ENCODE results near the gene KBTBD3.

Gene KBTBD3, protein sequence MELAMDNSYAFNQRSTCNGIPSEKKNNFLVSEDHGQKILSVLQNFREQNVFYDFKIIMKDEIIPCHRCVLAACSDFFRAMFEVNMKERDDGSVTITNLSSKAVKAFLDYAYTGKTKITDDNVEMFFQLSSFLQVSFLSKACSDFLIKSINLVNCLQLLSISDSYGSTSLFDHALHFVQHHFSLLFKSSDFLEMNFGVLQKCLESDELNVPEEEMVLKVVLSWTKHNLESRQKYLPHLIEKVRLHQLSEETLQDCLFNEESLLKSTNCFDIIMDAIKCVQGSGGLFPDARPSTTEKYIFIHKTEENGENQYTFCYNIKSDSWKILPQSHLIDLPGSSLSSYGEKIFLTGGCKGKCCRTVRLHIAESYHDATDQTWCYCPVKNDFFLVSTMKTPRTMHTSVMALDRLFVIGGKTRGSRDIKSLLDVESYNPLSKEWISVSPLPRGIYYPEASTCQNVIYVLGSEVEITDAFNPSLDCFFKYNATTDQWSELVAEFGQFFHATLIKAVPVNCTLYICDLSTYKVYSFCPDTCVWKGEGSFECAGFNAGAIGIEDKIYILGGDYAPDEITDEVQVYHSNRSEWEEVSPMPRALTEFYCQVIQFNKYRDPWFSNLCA

DNA sequence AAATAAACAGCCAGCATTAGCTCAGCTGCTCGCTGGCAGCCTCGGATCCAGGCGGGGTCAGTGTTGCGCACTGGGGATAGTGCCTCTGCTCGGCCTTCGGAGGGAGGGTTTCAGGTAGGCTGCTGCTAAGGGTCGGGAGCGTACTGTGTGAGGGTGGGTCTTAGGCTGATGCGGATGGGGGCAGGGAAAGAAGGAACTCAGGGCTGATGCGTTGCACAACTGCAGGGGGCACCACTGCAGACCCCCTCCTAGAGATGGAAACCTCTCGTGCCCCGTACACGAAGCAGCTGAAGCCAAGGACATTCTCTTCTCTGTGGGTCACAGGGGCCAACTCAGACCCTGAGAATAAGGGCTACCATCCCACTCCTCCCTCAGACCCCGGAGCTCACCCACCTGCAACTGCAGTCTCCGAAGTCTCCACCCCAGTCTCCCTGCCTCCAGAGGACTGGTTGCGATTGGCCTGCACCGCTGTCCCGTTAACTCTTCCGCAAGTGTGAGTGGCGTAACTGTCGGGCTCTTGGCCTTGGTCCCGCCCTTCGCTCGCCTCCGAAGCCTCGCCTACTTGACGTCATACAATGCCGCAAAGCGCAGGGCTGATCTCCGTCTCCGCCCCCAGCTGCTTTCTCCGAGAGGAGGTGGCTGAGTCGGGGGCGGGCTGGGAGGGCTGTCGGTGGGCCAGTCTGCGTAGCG, at the start of gene KBTBD3:
KBTBD3 (minus strand) TSS at position 429 of the 690 bp plus-strand sequence. CDS start 18,250 bp downstream, outside the sequence.
- peak; percentile 97 for DNase-seq

DNA sequence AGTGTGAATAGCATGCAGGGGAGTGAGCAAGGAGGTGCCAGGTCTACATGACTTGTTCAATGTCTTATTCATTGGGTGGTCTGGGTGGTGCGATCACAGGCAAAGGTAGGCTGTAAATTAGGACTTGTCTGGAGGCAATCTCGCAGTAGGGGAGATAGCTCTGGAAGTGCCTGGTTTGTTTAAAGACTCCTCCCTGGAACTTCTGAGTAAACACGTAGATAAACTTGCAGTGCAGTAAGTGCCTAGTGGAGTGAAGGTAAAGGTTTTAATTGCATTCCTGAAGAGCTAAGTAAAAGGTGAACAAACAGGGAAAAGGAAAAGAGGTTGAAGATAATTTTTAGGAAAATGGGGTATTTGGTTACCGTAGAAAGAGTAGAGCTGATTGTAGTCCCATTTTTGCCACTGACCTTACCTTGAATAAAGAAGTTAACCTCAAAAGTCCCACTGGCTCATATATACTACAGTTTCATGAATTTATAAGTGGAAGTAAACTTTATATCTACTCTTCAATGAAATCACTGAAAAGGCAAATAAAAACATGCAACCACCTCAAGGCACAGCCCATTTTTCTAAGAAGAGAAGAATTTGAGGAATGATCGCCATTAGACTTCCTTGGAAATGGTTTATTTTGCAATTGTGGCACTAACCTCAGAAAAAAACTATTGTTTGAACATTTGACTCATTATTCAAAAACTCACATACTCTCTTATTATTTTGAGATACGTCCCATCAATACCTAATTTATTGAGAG, 44.6 kb upstream of the KBTBD3 start:
- DNase-seq: no peak

DNA sequence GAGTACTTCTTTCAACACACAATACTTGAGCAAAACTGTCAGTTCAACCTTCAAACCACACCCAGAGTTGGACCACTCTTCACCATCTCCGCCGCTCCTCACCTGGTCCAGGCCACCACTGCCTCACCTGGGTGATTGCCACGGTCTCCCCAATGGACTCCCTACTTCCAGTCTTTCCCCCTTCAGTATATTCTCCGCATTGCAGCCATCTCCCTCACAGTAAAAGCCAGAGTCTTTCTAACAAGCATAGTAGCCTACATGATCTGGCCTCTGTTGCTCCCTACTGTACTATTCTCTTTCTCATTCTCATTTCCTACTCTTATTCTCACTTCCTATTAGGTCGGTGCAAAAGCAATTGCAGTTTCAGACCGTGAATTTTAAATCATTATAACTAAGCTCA, 28.8 kb upstream of the KBTBD3 start:
- DNase-seq: no peak

DNA sequence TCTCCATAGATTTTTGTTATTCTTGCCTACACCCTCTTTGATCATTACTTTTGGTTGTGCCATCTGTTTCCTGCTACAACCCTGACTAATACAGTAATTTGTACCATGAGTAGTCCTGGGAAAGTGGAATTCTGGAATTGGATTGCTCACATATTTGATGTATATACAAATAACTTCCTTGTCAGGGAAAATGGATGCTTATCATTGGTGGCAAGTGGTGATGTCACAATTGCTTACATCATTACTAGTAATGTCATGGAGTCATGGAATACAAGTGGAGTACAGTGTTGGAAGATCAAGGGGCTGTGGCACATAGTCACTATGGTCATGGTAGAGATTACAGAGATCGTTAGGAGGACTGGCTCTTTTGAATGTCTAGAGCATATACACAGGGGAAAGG, 24.7 kb upstream of the KBTBD3 start:
- DNase-seq: no peak

DNA sequence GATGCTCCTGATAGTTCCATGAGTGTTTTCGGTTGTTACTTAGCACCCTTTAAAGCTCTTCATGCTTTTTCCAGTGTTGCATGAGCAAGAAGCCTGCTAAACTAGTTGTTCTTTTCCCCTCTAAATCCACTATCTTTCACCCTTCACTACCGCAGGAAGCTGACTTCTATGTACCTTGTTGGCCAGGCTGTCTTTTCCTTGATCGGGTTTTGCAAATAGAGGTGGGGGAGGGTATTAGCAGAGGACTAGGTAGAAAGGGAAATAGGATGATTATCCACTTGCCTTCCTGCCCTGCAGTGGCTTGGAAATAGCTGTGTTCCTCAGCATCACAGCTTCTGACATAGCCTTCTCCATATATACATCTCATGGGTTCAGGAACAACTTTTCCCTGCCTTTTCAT, 24.2 kb upstream of the KBTBD3 start:
- DNase-seq: no peak

DNA sequence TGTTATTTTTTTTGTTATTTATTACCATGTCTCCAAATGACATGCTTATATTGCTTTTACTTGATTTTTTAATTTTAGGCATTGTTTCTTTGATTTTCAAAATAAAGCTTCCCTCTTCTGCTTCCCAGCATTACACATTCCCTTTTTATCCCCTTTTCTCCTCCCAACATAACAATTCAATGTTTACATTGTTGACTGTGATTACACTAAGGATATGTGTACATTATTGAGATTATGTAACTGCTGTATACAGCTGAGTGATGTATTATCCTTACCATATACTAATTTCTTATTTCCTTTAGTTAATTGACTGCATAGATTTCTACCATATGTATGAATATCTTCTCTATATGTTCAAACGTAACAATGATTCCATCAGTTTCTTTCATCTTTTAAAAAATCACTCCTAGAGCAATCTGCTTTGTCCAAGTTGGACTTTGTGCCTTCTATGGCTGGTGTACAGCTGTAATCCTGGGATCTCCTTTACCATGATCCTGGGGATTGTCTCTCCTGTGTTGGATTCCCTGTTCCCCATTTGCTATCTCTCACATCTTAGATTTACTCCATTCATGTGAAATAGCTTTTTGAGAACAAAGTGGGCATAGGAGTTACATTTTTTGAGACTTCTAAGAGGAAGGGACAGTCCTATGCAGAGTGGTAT, 21.9 kb upstream of the KBTBD3 start:
- no peak for DNase-seq

DNA sequence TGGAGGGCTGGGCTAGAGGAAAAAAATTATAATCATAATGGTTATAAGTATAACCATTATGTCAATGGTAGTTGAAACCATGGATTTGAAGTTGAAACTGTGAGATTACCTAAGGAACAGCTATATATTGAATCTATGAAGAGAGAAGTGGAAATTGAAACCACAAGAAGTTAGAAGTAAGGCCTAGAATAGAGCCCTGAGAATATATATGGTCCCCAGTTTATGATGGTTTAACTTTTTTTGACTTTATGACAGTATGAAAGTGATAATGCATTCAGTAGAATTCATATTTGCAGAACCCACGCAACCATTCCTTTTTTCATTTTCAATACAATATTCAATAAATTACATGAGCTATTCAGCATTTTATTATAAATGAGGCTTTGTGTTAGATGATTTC, 15.3 kb upstream of the KBTBD3 start:
- no peak for DNase-seq

DNA sequence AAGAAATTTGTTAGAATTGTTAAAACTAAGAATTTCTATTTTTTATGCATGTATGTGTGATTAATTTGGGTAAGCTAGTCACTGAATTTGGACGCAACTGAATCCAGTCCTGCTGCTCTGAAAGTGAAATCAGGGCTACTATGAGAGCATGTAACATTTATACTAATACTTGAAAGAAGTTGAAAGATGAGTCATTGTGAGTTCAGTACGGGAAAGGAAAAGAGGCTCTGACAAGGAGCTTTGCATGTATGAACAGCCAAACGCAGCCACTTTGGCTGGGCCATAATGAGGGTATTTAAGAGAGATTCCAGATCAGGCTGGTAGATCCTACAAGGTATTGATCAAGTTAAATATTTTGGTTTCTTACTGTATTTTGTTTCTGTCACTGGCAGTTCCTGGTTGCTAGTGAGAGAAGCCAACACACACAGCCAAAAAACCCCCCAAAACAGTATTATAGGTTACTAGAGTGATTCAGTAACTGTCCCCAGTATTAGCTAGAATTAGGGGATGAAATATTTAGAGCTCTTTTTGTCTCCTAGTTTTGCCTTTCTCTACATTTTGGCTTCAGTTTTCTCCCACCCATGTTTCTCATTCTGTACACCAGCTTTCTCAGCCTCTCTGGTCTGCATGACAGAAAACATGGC, 14.5 kb upstream of the KBTBD3 start:
- no peak for DNase-seq

DNA sequence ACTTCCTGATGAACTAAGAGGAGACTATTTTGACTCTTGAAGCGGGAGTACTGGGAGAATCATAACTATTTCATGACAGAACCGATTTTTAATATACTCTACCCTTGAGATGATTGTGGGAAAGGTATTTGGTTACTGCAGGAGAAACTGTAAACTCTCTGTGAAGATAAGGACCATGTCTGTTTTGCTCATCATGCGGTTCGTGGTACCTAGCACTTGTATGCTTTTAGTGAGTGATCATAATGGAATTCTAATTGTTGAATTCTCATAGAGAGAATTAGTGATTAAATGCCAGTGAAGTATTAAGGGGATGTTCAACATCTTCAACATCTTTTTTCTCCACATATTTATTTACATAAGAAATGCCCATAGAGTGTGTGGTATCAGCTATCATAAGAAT, 11.7 kb upstream of the KBTBD3 start:
- DNase-seq: no peak

DNA sequence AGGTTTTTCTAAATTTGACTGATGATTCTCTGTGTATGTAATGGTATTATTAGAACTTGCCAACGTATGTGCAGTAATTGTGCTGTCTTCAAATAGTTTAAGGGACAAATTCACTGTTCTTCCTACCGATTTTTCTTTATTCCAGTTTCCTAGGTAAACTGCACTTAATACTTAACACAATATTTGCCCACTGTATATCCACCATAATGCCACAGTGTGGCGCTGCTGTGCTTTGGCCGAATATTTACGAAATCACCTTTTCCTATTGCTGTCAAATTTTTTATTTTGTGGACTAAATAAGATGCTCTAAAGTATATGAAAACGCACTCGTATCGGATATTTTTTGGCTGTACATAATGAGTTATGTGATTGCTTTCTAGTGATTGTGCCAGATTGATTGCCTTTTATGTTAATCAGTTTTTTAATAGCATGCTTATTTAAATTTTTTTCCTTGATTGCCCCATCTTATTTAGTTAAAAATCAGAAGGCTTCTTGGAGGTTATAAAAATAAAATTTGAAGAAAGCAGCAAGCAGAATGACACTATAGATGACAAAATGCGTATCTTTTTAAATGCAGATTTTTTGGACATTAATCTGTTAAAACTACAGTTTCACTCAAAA, 10.8 kb upstream of the KBTBD3 start:
- peak; percentile 28 for DNase-seq

DNA sequence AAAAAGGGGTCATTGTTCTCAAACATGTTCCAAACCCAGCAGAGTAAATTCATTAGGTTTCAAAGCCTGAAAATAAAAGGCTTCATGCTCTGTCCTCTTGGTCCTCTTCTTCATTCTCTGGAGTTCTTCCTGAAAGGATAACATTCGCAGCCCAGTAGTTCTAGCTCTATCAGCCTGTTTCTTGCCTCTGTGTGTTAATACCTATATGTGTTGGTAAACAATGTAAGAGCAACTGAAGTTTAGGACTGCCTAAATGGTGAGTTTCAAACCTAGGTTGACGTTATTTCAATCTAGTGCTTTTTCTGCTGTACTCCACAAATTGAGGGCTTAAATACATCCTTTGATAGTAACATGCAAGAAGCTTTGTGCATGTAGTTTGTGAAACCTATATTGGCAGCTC, 9.7 kb upstream of the KBTBD3 start:
- no peak for DNase-seq

DNA sequence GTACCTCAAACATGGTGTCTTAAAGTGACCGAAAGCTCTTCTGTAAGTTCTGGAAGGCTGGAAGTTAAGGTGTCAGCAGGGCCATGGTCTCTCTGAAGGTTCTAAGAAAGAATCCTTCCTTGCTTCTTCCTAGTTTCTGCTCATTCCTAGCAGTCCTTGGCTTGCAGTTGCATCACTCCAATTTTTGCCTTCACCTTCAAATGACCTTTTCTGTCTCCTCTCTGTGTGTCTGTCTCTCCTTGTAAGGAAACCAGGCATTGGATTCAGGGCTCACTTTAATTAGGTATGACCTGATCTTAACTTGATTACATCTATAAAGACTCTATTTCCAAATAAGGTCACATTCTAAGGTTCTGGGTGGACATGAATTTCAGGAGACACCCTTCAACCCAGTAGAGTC, 9.0 kb upstream of the KBTBD3 start:
- no peak for DNase-seq

DNA sequence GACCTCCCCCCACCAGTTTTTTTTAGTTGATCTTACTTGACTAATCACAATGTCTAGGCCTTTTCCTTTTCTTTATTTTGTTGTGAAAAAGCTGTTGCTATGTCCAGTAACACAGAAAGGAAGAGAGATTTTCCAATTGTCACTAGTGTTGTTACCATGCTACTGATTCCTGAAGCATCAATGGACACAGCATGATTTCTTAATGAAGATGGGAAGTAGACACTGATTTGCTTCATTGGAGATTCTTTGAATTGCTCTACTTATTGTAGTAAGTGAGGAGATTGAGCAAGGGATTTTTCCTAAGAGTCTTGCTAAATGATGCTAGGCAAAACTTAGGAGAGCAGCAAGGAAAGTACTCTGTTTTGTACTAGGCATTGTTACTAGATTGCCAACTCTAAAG, 4.9 kb upstream of the KBTBD3 start:
- no peak for DNase-seq

DNA sequence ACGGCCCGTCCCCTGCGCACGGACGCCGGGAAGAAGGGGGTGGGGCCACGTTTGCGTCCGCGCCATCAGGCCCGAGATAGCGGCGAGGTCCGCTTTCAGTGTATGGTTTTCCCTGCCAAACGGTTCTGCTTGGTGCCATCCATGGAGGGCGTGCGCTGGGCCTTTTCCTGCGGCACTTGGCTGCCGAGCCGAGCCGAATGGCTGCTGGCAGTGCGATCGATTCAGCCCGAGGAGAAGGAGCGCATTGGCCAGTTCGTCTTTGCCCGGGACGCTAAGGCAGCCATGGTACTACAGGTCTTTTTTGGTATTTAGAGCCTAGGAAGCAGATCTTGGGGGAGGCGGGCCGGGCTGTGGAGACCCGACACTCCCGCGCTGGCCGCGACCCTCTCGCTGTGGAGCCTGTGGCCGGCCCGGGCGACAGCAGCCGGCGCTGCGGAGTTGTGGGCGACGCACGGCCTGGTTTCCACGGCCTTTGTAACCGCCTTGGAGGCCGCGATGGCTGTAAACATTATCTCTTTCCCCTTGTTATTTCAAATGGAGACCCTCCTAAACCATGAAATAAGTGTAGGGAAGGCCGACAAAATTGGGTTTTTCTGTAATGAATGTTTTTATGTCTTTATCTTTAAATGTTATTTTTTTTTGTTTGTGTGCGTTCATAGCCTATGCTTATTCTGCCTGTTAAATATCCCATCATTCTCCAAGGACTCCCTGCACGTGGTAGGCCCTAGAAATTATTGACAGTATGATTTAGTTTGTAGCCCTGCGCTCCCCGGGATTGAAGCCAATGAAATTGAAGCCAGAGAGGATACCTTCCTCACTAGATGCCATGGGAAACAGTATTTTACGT, 685 bp upstream of the KBTBD3 start, which contains the start of gene AASDHPPT:
AASDHPPT (plus strand) TSS at position 54 of the 847 bp plus-strand sequence; CDS start at position 103, 49 bp downstream.
- peak; percentile 97 for DNase-seq

DNA sequence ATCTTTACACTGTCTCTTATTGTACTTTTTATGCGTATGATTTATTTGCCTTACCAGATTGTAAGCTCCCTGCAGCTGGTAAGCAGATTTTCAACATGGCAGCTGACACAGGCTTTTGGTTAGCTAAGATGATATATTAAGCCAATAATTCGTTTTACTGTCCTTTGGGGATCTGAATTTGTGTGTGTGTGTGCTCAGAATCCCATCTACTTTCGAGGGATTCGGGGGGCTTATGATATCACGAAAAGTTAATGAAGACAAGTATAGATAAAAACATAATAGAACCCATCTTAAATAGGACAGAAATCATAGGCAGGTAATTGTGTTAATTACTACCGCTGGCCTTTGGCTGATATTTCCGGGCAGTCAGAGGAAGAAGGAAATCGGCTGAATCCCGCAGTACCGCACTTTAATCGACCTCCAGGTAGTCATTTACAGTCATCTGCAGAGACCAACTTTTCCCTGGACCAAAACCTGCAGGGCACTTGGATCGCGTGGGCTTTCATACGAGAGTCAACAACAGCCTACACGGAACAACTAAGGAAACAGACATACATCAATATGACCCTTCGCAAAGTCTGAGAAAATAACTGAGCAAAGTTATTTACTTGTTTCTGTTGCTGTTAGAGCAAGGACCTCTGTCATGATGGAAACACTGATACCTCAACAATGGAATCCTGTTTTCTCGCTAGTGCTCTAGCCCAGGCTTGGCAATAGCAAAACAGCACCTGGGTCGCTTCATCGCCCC, 802 bp downstream of the KBTBD3 start:
- no peak for DNase-seq

DNA sequence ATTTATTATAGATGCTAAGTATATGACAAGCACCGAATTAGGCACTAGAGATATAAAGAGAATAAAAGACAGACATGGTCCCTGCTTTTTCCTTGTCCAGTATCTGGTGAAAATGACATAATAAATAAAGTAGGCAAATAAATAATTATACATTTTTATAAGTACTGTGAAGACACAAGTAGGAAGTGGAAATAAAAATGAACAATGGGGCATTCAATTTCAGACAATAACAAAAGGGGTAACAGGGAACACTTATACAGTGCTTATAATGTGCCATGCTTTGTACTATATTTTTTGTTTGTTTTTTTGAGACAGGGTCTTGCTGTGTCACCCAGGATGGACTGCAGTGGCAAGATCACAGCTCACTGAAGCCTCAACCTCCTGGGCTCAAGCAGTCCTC, 4.3 kb downstream of the KBTBD3 start:
- no peak for DNase-seq

DNA sequence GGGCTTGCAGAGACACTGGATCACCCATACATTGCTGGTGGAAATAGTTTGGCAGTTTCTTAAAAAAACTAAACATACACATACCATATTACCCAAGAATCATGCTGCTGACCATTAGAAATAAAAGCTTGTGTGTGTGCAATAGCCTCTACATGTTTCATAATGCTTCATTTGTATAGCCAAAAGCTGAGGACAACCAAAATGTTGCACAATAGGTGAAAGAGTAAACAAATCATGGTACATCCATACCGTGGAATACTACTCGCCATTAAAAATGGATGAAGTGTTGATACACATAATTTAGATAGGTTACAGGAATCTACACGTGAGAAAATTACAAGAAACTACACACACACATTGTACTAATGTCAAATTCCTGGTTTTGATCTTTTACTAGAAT, 6.5 kb downstream of the KBTBD3 start:
- DNase-seq: no peak

DNA sequence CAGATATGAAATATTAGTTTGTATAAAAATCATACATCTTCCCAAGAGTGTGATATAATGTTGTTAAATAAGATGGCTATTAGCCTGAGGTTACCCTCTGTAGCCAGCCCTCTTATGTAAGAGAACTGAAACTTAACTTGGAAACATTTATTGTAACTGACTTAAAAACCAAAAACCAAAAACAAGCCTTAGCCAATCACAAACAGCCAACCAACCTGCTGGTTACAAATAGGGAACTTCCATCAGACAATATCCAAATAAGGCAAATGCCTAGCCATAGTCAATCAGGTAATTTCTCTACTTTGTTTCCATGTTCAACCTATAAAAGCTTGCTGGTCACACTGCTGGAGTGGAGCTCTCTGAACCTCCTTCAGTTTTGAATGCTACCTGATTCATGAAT, 14.1 kb downstream of the KBTBD3 start:
- DNase-seq: no peak

Measured in retina (tissue), 1 donor.